DOHH2 (cell line): ENCODE measurements around the gene TUBB.

Experiments used
- CTCF ChIP-seq: fragments of 200-600 bp; sonication (generic); IDR thresholded peaks from one replicate; pipeline ENCODE4 v1.5.1; 2014; ENCODE audit warnings: antibody characterized with exemption, mild to moderate bottlenecking, low read depth, low read length; ENCODE audit not compliant: poor library complexity, severe bottlenecking
- EZH2phosphoT487 ChIP-seq: fragments of 200-600 bp; sonication (generic); IDR thresholded peaks from 2 replicates; pipeline ENCODE4 v1.6.1; 2017; ENCODE audit warnings: borderline replicate concordance, mild to moderate bottlenecking, antibody characterized with exemption, low read length, moderate library complexity, mixed read lengths

GRCh38 chr6:30759575-30760239, 39.6 kb downstream of the TUBB start:
- no peak for TF ChIP-seq CTCF
- TF ChIP-seq EZH2phosphoT487 = no peak
